HG03064 (cell line): ENCODE measurements around the gene ZNF746.
"Not testable (repeated sequence)": the region's sequence is repeated elsewhere in the genome, so short reads cannot be mapped to it uniquely, and the experiment has no call there.

ENCODE experiments used
- ATAC-seq: cut with Tn5 transposase; IDR thresholded peaks from one replicate; pipeline ENCODE4 v1.9.1; 2021; ENCODE audit warnings: low read depth; ENCODE audit not compliant: unreplicated experiment

ZNF746 gene

DNA sequence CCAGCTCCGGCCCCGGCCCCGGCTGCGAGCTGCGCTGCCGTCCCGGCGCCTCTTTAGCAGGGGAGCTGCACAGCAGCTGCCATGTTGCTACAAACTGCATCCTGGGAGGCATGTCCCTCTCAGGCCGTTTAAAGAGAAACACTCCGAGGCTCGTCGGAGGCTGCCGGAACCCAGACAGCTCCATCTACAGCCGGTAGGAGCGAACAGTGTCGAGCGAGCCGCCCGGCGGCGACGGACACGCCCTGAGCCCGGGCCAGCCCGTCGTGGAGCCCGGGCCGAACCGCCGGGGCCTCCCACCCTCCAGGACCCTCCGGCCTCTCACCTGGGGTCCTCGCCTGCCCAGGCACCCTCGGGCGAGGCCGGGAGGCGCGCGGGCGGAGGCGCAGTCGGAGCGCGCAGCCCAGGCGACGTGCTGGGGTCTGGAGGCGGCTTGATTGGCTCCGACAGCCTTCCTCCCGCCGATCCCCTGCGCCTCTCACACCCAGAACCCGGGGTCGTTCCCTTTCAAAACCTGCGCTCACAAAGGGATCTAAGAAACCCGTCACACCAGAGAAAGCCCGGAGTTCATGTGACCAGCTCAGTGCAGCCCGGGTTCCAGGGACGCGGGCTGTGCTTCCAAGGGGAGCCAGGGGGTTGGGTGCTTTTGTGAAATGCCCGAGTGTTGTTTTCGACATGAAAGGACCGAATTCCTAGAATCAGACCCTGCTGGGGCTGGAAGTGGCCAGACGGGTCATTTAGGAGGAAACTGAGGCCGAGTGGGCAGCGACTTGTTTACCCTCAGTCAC lies 36.9 kb downstream of the ZNF746 start, which contains the start of gene ZNF777:
Gene ZNF777 (minus strand): TSS at position 570 of the 785 bp plus-strand sequence. CDS start 5,040 bp downstream, outside the sequence.
- peak; percentile 97 for ATAC-seq

DNA sequence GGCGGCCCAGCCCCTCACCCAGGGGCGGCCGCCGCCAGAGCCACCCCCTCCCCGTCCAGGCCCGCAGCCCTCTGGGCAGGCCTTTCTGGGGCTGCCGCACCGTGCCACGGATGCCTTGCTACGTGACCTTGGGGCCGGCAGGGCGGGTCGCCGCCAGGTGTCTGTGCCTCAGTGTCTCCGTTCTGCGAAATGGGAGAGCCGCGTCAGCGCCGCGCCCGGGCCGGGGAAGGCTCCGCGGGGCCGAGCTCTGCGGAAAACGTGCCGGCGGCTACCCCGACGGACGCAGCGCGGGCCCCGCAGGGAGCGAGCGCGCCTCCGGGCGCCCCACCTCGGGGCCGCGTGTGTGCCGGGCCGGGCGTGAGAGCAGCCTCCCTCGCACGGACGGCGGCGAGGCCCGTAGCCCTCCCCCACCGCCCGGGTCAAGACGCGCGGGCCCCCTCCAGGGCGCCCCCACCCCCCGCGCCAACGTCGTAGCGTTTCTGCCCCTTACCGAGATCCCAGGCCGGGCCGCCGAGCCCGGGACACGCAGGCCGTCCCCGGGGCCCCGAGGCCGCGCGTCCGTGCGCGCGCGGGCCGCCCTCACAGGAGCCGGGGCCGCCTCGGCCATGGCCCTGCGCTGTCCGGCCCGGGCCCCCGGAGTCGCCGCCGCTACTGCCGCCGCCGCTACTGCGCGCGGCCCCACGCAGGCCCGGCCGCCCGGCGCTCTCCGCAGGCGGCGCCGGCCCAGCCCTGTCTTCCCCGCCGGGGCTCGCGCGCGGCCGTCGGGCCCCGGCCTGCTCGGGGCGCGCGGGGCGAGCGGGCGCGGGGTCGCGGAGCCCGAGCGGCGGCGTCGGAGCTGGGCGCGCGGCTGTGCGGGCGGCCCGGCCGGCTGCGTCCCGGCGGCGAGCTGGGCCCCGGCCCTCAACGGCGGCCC lies 37.8 kb downstream of the ZNF746 start:
- peak; percentile 25 for ATAC-seq

DNA sequence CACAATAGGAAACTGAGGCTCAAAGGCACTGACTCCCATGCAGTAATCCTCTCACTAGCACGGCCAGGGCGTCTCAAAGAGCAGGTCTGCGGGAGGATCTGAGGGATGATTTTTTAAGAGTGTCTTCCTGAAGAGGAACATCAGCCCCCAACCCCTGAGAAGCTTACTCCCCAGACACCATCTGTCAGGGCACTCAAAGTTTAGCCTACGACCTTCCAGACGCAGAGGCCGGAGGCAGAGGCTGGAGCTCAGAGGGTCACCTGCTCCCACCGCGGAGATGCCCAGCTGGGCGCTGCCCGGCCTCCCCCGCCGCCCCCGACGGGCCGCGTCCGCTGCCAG lies 38.4 kb downstream of the ZNF746 start:
- no peak for ATAC-seq

DNA sequence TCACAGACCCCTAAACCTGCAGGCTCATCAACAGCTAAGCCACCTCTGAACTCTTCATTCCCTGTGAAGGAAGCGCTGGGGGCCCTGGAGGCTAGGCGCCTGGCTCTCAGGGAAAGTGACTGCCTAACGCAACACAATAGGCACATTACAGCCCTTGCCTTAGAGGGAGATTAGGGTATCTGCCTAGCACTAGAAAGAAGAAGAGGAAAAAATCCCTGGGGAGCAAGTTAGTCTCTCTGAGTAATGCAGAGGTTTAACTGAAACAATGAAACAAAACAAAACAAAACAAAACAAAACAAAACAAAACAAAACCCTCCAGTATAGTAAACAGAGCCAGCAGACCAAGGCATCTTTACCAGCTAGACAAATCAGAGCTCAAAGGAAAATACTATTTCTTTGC lies 39.4 kb downstream of the ZNF746 start:
- ATAC-seq, result no peak

DNA sequence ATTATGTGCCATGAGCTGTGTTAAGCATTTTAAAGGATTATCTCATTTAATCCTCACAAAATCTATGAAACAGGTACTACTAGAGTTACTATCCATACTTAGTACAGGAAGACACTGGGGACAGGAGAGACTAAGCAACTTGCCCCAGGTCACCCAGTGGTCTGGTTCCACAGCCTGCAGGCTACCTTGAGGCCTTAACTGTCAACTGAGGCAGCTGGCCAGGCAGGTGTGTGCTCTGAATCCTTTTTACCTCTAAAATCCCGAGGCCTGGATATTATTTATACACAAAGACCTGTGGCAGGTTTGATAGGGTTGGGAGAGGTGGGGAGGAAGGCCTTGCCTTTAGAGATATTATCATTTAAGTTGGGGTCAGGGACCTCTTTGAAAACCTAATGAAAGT lies 39.8 kb downstream of the ZNF746 start:
- no peak for ATAC-seq

DNA sequence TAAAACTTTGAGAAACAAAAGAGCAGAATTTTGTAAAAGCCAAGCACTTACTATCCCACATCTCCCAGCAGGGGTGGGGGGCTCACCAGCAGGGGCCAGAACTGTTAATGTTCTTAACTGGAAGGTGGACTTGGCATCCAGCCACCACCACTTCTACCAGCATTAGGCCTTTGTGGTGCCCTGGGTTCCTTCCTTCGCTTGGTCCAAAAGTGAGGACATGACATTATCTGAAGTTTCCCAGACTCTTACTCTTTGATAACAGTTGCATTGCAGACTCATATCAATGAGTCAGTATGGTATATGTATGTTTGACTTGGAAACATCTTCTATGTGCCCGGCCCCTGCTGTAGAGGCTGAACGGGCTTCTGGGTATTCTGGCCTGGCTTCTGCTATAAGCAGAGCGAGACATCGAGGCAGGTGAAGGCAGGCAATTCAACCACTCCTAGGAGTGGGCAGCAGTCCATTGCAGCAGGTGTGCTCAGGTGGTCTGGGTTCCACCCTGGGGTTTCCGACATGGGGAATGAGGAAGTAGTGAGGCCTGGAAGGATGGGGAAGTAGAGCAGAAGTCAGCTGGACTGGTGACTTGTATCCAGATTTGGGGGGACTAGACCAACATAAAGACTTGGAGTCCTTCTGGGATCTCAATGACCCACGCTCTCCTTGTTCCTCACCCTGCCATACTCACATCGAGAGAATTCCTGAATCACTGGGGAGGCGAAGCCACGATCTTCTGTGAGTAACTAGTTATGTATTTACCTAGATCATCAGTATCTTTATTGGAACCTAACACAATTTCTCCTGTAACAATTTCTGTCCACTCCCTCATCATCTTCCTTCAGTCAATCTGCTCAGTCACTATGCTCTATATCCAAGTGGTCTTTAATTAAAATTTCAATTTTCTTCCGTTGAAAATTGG lies 40.8 kb downstream of the ZNF746 start:
- no peak for ATAC-seq

DNA sequence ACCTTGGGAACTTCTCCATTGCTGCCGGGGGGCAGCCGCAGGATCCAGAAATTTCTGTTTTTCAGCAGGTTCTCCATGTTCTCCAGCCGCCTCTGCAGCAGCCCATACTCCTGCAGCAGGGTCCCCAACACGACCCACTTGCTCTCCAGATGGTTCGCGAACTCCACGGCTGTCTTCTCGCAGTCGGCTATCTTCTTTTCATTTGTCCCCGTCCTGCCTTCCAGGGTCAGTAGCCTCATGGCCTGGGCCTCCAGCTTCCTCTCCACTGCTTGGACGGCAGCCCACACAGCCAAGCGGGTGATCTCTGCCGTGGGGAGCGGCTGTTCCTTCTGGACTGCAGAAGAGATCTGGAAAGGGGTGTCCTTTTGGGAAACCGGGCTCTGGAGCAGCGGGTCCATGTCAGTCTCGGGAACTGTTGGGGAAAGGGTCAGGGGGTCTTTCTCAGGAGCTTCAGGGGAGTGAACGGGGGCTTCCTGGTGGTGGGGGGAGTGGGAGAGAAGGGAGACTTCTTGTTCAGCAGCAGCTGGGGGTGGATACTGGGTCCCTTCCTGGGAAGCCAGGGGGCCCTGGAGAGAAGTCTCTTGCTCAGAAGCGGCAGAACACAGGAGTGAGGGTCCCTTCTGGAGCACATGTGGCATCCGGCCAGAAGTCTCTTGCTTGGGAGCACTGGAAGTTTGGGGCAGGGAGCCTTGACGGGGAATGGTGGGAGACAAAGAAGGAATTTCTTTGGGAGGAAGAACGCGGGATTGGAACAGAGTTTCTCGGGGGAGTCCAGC lies 42.2 kb downstream of the ZNF746 start:
- ATAC-seq, result no peak

DNA sequence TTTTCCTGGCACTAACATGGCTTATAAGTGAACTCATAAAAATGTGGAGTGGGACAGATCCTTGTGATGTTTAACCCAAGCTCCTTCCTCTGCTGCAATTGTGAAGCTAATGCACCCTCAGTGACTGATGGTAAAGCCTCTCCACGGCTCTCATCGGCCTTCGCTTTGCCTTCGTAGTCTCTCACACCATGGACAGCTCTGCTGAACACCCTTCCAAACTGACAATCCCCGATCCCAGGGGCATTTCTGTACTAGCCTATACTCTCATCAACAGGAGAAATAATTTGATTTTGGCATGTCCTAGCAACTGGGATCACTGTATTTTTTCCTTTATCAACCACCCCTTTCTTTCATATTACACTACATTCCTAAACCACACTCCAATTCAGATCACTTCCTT lies 42.9 kb downstream of the ZNF746 start:
- no peak for ATAC-seq

DNA sequence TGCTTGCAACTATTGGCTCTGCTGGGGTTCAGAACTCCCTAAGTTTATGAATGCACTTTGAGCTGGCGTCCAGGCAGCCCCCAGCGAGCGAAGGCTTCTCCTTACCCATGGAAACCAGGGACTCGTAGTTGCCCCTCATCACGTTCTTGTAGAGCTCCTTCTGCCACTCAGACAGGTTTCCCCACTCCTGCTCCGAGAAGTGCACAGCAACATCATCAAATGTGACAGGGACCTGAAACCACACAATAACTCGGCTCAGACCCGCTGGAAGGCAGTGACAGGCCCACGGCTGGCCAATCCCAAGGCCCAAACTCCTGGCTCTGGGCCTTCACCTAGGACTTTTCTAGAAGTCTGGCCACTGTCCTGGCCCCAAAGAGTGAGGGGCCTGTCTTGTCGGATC lies 43.6 kb downstream of the ZNF746 start:
- no peak for ATAC-seq

DNA sequence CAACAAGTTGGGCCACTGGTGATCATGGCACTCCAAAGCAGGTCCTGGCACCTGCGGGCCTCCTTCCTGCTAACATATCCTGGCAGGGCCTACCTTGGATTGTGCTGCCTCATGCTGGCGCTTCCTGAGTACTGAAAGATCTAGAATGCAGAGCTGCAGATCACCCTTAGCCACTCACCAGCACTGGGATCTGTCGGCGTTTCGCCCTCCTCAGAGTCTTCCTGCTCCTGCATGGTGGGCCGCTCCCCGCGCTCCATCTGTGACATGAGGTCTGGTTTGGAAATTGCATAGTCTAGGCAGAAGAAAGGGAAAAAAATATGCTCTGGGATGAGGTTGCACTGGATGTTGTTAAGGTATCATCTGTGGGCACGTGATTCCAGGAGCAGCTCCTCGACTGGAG lies 46.8 kb downstream of the ZNF746 start:
- no peak for ATAC-seq

DNA sequence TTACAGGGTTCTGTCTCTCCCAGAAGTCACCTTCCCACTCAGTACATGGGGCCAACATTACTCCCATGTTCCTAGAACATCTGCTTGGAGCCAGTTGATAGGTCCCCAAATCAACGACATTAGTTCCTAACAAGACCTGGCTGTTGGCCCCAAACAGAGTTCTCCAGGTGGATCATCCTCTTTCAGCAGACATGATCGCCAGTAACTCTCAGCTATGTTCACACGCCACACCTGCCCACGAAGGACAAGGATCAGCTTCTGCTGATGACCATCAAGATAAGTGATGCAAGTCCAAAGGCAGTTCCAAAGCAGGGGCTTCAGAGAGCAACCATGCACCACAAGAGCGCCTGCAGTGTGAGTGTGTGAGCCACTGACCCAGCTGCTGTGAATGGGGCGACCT lies 47.7 kb downstream of the ZNF746 start:
- ATAC-seq, result no peak

DNA sequence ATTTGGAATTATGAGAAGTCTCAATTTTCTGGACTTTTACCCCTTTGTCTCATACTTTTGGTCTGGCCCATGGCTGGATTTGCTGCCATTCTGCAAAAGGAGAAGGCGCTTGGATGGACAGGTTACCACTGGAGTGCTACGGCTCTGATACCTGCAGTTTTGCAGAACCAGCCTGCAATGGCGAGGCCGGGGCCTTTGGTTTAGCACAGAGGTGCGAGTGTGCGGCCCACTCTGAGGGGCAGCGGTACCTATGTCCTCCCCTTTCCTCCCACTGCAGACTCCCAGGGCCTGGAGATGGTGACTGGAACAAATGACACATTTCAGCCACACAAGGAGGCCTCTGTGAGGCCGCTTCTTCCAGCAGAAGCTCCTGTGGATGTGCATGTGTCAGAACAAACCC lies 48.6 kb downstream of the ZNF746 start:
- no peak for ATAC-seq

DNA sequence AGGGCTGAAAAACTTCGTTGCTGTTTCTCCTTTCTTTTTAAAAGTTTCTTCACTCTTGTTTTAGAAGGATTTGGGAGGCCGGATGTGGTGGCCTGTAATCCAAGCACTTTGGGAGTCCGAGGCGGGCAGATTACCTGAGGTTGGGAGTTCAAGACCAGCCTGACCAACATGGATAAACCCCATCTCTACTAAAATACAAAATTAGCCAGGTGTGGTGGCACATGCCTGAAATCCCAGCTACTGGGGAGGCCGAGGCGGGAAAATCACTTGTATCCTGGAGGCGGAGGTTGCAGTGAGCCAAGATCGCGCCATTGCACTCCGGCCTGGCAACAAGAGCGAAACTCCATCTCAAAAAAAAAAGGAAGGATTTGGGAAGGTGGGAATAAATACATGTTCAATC lies 51.6 kb downstream of the ZNF746 start:
- not testable (repeated sequence) for ATAC-seq

DNA sequence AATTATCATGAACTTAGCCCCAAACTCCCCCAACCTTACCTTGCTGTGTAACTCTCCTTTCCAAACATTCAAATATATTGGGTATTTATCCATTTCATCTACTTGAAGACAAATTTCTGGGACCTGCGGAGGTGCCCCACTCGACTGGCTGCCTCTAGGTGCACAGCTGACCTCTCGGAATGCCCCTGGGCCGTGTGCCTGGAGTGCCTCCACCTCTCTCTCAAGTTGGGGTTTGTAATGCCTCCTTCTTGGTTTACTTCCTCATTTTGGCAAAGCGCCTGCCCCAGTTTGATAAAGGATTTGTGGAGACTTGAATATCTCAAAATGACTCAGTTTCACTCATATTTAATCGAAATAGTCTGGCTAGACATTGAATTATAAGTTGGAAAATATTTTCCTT lies 53.3 kb downstream of the ZNF746 start:
- ATAC-seq, result no peak

DNA sequence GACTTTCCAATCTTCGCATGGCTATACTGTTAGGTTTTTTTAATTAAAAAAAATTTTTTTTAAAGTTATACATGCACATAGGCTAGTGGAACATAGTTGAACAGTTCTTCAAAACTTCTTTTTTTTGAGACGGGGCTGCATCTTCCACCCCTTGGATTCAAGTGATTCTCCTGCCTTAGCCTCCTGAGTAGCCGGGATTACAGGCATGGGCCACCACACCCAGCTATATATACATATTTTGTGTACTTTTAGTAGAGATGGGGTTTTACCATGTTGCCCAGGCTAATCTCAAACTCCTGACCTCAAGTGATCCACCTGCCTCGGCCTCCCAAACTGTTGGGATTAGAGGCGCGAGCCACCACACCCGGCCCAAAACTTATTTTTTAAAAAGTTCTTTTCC lies 54.1 kb downstream of the ZNF746 start:
- no peak for ATAC-seq

DNA sequence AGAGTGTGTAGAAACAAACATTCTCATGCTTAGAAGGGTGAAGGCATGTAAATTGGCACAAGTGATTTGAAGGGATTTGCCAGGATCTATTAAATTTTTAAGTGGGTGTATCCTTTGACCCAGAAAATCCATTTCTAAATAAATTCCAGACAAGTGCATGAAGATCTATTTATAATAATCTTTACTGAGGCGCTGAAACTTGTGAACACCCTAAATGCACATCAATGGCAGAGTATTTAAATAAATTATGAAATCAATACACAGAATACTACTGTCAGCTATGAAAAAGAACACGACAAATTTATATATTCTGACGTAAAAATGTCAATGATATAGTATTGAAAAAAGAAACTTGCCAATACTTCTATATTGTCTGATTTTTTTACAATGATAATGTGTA lies 54.7 kb downstream of the ZNF746 start:
- ATAC-seq, result no peak

DNA sequence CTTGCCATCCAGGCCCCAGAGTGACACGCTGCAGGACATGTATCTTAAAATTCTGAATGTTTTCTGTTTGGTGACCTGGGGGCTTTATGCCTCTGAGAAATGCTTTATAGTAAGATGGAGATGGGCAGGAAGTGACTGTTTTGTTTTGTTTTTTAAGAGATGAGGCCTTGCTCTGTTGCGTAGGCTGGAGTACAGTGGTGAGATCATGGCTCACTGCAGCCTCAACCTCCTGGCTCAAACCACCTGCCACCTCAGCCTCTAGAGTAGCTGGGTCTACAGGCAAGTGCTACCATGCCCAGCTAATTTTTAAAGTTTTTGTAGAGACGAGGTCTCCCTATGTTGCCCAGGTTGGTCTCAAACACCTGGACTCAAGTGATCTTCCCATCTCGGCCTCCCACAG lies 57.4 kb downstream of the ZNF746 start:
- no peak for ATAC-seq

DNA sequence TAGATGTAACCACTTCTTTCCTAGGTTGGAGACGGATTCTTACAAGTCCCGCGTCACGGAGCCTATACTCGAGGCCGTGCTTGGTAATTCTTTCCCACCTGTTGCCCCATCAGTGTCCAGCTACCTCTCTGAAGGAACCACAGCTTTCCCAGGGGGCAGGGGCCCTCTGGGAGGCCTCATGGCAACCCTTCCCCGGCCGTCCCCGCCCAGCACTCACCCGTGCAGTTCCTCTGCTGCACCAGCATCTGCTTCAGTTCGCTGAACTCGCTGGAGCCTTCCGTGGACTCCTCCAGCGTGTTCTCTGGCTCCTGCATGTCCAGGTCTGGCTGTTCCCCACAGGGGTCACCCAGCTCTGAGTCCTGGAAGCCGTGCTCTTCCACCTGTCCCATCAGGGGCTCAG lies 61.3 kb downstream of the ZNF746 start:
- ATAC-seq, result no peak

DNA sequence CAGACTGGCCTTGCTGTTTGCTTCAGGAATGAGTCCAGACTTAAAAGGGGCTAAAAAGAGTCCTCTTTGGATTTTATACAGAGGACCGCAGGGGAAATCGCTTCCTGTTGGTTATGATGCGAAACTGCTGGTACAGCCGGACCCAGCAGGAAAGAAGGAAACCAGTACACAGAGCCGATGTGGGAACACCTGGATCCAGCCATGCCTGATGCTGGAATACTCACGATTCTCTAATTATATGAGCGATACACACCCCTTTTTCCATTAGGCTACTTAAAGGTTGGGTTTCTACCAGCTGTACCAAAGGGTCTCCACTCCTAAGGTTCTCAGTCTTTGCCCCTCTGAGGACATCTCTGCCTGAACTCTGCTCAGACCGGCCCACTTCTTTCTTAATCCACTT lies 64.5 kb downstream of the ZNF746 start:
- no peak for ATAC-seq

DNA sequence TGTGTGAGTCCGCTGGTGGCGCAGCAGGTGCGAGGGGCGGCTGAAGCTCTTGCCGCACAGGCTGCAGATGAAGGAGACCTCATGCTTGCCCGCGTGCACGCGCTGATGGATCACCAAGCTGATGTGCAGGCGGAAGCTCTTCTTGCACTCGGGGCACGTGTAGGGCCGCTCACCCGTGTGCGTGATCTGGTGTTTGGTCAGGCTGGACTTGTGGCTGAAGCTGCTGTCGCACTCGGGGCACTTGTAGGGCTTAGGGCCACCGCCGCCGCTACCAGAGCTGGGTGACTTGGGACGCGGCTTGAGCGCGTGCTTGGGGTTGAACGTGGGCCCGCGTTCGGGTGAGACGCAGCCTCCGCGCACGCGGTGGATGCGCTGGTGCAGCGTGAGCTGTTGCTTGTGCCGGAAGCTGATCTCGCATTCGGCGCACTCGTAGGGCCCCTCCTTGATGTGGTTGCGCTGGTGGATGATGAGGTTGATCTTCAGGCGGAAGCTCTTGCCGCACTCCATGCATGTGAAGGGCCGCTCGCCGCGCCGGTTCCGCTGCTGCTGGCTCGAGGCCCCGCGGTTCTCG lies 65.4 kb downstream of the ZNF746 start:
- ATAC-seq, result no peak
